Mesenchymal stem cell (in vitro differentiated cells and primary cell): Measurements from ENCODE around the gene PXDC1.

ENCODE experiments used
- DNase-seq: peaks from one replicate; pipeline ENCODE4 v3.0.0-alpha.2; 2013
- H2AFZ ChIP-seq: one replicate; pipeline ENCODE4 v1.6.1; 2013; ENCODE audit warnings: low read depth, mild to moderate bottlenecking, control low read depth, inconsistent platforms, low read length, moderate library complexity
- H2AK5ac ChIP-seq: 2 replicates; pipeline ENCODE4 v1.6.1; 2013; ENCODE audit warnings: low read length, moderate library complexity, mild to moderate bottlenecking, inconsistent platforms; ENCODE audit not compliant: severe bottlenecking
- H2BK120ac ChIP-seq: one replicate; pipeline ENCODE4 v1.6.1; 2013; ENCODE audit warnings: low read depth, mild to moderate bottlenecking, inconsistent platforms, low read length, moderate library complexity
- H2BK12ac ChIP-seq, 2 experiments: one replicate each; pipeline ENCODE4 v1.6.1; 2013; ENCODE audit warnings: inconsistent platforms in 2 of 2, low read length in 2 of 2, mild to moderate bottlenecking in 2 of 2, moderate library complexity in 2 of 2, control low read depth in 1 of 2
- H2BK15ac ChIP-seq: one replicate; pipeline ENCODE4 v1.6.1; 2013; ENCODE audit warnings: mild to moderate bottlenecking, low read depth, inconsistent platforms; ENCODE audit not compliant: poor library complexity, severe bottlenecking
- H2BK5ac ChIP-seq: 2 replicates; pipeline ENCODE4 v1.6.1; 2013; ENCODE audit warnings: low read depth, mild to moderate bottlenecking, low read length, control low read depth, inconsistent platforms; ENCODE audit not compliant: poor library complexity, severe bottlenecking
- H3K14ac ChIP-seq, 2 experiments: one replicate each; pipeline ENCODE4 v1.6.1; 2013; ENCODE audit warnings: inconsistent platforms in 2 of 2, low read length in 2 of 2, control low read depth in 1 of 2, mild to moderate bottlenecking in 1 of 2, moderate library complexity in 1 of 2
- H3K18ac ChIP-seq, 2 experiments: one replicate each; pipeline ENCODE4 v1.6.1; 2013; ENCODE audit warnings: inconsistent platforms in 2 of 2, low read length in 2 of 2, control low read depth in 1 of 2, low read depth in 1 of 2, mild to moderate bottlenecking in 1 of 2
- H3K23ac ChIP-seq, 2 experiments: one replicate each; pipeline ENCODE4 v1.6.1; 2013; ENCODE audit warnings: inconsistent platforms in 2 of 2, low read length in 2 of 2, mild to moderate bottlenecking in 2 of 2, moderate library complexity in 2 of 2, control low read depth in 1 of 2
- H3K27ac ChIP-seq: 2 replicates; pipeline ENCODE4 v1.5.1; 2013; ENCODE audit warnings: mild to moderate bottlenecking, moderate library complexity, low read length, control low read depth, inconsistent platforms; ENCODE audit not compliant: poor library complexity, severe bottlenecking
- H3K27me3 ChIP-seq, 2 experiments: 2 replicates each; pipeline versions ENCODE4 v1.6.1 to v1.7.0; 2013; ENCODE audit warnings: low read length in 2 of 2, mild to moderate bottlenecking in 2 of 2, moderate library complexity in 2 of 2, control low read depth in 1 of 2, inconsistent platforms in 1 of 2; ENCODE audit not compliant: control insufficient read depth in 1 of 2, insufficient read depth in 1 of 2
- H3K36me3 ChIP-seq, 2 experiments: 2 replicates each; pipeline versions ENCODE4 v1.6.1 to v1.7.0; 2013; ENCODE audit warnings: low read length in 2 of 2, control low read depth in 1 of 2, inconsistent platforms in 1 of 2, low read depth in 1 of 2, mild to moderate bottlenecking in 1 of 2; ENCODE audit not compliant: insufficient read depth in 2 of 2, control insufficient read depth in 1 of 2
- H3K4ac ChIP-seq, 2 experiments: one replicate each; pipeline ENCODE4 v1.6.1; 2013; ENCODE audit warnings: inconsistent platforms in 2 of 2, low read length in 2 of 2, mild to moderate bottlenecking in 2 of 2, moderate library complexity in 2 of 2, control low read depth in 1 of 2, low read depth in 1 of 2
- H3K4me1 ChIP-seq: 2 replicates; pipeline ENCODE4 v1.6.1; 2013; ENCODE audit warnings: low read depth, low read length, control low read depth; ENCODE audit not compliant: control insufficient read depth, insufficient read depth
- H3K4me2 ChIP-seq: 2 replicates; pipeline ENCODE4 v1.6.1; 2013; ENCODE audit warnings: low read length, mild to moderate bottlenecking, inconsistent platforms; ENCODE audit not compliant: poor library complexity, severe bottlenecking
- H3K4me3 ChIP-seq, 2 experiments: 2 replicates each; pipeline versions ENCODE4 v1.5.1 to v1.7.0; 2013; ENCODE audit warnings: low read length in 2 of 2, mild to moderate bottlenecking in 2 of 2, control low read depth in 1 of 2, low read depth in 1 of 2; ENCODE audit not compliant: insufficient read depth in 1 of 2
- H3K79me1 ChIP-seq: replicated peaks from 2 replicates; pipeline ENCODE4 v1.6.1; 2013; ENCODE audit warnings: mild to moderate bottlenecking, control low read depth, low read length, inconsistent platforms; ENCODE audit not compliant: poor library complexity, severe bottlenecking
- H3K9ac ChIP-seq: 2 replicates; pipeline ENCODE4 v1.7.0; 2013; ENCODE audit warnings: mild to moderate bottlenecking, low read length, moderate library complexity
- H3K9me3 ChIP-seq: 2 replicates; pipeline ENCODE4 v1.7.0; 2013; ENCODE audit warnings: mild to moderate bottlenecking, low read length; ENCODE audit not compliant: control insufficient read depth
- H4K8ac ChIP-seq: one replicate; pipeline ENCODE4 v1.6.1; 2013; ENCODE audit warnings: inconsistent platforms, mild to moderate bottlenecking, low read length, moderate library complexity
- H4K91ac ChIP-seq: one replicate; pipeline ENCODE4 v1.6.1; 2013; ENCODE audit warnings: mild to moderate bottlenecking, low read length, inconsistent platforms
- WGBS: methylation state at CpG from one replicate; pipeline ENCODE4 v1.1.7; 2013; ENCODE audit warnings: mixed read lengths; 5-methylcytosine and 5-hydroxymethylcytosine counted together

The PXDC1 gene

DNA sequence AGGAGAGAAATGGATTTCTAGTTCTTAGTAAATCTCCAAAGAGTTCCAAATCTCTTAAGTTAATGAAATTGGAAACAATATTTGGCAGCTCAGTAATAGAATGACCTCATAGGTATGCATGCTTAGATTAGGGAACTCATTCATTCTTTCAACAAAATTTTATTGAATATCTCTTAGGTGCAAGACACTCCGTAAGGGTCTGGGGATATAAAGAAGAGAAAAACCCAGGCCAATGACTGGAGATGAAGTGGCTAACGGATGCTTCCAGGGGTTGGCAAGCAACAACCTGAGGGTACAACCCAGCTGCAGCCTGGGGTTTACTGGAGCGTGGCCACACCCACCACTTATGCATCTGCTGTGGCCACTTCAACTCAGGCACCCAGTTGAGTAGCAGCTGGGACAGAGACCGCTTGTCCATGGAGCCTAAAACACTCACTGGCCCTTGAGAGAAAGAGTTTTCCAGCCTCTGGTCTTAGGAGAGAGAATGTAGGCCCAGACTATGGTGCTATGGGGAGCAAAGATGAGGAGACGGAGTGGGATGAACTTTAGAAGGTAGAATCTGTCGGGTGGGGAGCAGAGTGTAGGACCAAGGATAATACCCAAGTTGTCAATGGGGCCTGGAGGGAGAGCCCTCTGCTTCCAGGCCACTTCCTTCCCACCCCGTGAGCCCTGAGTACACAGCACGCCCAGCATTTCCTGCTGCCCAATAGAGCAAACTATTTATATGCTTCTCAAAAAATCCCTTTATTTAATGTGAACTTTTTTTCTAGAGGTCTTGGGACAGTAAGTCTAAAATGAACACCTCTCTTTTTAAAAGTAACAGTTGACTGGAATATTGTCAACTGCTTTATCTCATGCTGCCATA lies 46.8 kb upstream of the PXDC1 start:
- H3K18ac ChIP-seq = peak overlapping the region in 1 of 2 experiments; percentile 41
- no peak overlapping the region for H3K4ac ChIP-seq
- peak overlapping the region; percentile 65 for H4K91ac ChIP-seq
- H3K9me3 ChIP-seq = no peaks in the 10 kb centered on the region
- no peak overlapping the region for H2BK15ac ChIP-seq
- H3K23ac ChIP-seq = no peak overlapping the region
- DNase-seq = no peak
- H3K4me1 ChIP-seq = peaks cover 18% of the 10 kb centered on the region
- H2BK120ac ChIP-seq = no peak overlapping the region
- no peak overlapping the region for H3K4me2 ChIP-seq
- H2BK5ac ChIP-seq = peak overlapping the region; percentile 47
- H3K79me1 ChIP-seq = no peaks in the 10 kb centered on the region
- H4K8ac ChIP-seq = peak overlapping the region; percentile 83
- no peaks in the 10 kb centered on the region for H3K36me3 ChIP-seq
- H3K27ac ChIP-seq = peak overlapping the region; percentile 92
- H3K27me3 ChIP-seq = no peaks in the 10 kb centered on the region
- H3K9ac ChIP-seq = peak overlapping the region; percentile 63
- peak overlapping the region in 1 of 2 experiments; percentile 17 for H3K4me3 ChIP-seq
- 71% methylated on average over 6 of the region's 8 CpGs for WGBS
- peak overlapping the region; percentile 98 for H2AK5ac ChIP-seq
- H3K14ac ChIP-seq = no peak overlapping the region
- no peak overlapping the region for H2AFZ ChIP-seq
- peak overlapping the region; percentile 12 to 59 for H2BK12ac ChIP-seq

DNA sequence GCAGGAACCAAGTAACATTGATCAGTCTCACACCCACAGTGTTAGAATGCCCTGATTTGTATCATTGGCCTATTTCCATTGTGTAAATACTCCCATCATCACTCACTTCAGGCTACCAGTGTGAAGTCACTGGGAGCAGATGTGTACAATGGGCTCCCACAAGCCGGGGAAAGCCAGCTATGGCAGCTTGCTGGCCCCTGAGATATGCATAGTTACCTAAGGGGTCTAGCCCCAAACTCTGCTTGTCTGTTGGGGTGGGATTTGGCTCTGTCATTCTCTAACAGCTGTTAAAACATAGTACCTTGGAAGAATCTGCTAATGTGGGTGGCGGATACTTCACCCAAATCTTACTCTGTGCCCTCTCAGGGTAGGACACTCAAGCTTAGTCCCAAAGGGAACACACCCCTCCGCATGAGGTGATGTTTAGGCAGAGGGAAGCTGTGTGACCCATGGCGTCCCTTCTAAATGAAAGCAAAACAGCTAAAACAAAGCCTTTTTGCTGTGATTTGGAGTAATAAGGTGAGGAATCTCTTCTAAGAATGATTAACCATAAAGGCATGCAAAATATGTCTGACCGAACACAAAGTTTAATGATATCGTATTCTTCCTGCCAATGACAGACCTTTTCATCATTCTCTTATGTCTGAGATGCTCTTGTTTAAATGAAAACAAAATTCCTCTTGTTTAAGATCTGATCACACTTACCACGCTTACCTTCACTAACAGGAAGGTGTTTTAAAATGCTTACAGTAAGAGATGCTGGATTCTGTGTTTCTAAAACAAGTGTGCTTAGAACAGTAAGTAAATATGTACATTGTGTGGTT lies 45.9 kb upstream of the PXDC1 start:
- Histone ChIP-seq H3K9me3 (no peaks in the 10 kb centered on the region), H3K36me3 (no peaks in the 10 kb centered on the region), H3K4me2 (peak overlapping the region; percentile 67), H3K27ac (peak overlapping the region; percentile 99), H2BK12ac (peak overlapping the region in 1 of 2 experiments; percentile 69), H3K23ac (no peak overlapping the region), H2AFZ (no peak overlapping the region), H3K4me3 (peak overlapping the region in 1 of 2 experiments; percentile 17), H3K27me3 (no peaks in the 10 kb centered on the region), H3K79me1 (no peaks in the 10 kb centered on the region), H2AK5ac (peak overlapping the region; percentile 46), H3K14ac (no peak overlapping the region), H2BK120ac (no peak overlapping the region), H4K8ac (no peak overlapping the region), H3K4me1 (peaks cover 17% of the 10 kb centered on the region), H2BK5ac (peak overlapping the region; percentile 93), H2BK15ac (no peak overlapping the region), H3K4ac (peak overlapping the region; percentile 7 to 49), H4K91ac (peak overlapping the region; percentile 62), H3K18ac (peak overlapping the region; percentile 38 to 41), H3K9ac (peak overlapping the region; percentile 63)
- DNase-seq = peak; percentile 42
- 32% methylated on average over 3 of the region's 7 CpGs for WGBS

DNA sequence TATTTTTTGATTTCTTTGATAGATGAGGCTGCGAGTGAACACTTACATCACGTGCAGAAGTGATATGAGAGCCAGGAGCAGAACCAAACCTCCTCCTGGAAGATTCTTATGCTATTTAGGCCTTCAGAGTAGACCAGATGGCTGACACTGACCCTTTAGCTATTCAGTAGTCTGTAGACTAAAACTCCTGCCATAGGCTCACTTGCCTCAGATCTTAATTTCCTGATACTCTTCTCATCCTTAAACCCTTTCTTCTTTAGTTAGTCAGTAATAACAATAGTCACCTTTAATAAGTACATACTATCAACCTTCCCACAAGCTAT lies 45.2 kb upstream of the PXDC1 start:
- no peak overlapping the region for H3K18ac ChIP-seq
- no peak overlapping the region for H2BK120ac ChIP-seq
- no peak overlapping the region for H2BK12ac ChIP-seq
- H2BK15ac ChIP-seq = peak overlapping the region; percentile 31
- no peak overlapping the region for H2AFZ ChIP-seq
- peak overlapping the region; percentile 62 for H2AK5ac ChIP-seq
- no peak overlapping the region for H3K4me3 ChIP-seq
- WGBS = 100% methylated on average over 2 of the region's 2 CpGs
- no peak for DNase-seq
- no peak overlapping the region for H3K14ac ChIP-seq
- H3K4ac ChIP-seq = no peak overlapping the region
- H3K27ac ChIP-seq = peak overlapping the region; percentile 38
- H3K79me1 ChIP-seq = no peaks in the 10 kb centered on the region
- H3K9ac ChIP-seq = no peak overlapping the region
- H4K8ac ChIP-seq = no peak overlapping the region
- no peak overlapping the region for H4K91ac ChIP-seq
- no peaks in the 10 kb centered on the region for H3K36me3 ChIP-seq
- H3K27me3 ChIP-seq = no peaks in the 10 kb centered on the region
- peaks cover 17% of the 10 kb centered on the region for H3K4me1 ChIP-seq
- no peaks in the 10 kb centered on the region for H3K9me3 ChIP-seq
- H3K23ac ChIP-seq = no peak overlapping the region
- H3K4me2 ChIP-seq = no peak overlapping the region
- no peak overlapping the region for H2BK5ac ChIP-seq
